LoVo (cell line): Measurements from ENCODE around the gene PLCB2.

Experiments used
- DNase-seq: peaks from one replicate; pipeline ENCODE4 v3.0.0-alpha.2; 2016; ENCODE audit warnings: low spot score

Gene PLCB2

DNA sequence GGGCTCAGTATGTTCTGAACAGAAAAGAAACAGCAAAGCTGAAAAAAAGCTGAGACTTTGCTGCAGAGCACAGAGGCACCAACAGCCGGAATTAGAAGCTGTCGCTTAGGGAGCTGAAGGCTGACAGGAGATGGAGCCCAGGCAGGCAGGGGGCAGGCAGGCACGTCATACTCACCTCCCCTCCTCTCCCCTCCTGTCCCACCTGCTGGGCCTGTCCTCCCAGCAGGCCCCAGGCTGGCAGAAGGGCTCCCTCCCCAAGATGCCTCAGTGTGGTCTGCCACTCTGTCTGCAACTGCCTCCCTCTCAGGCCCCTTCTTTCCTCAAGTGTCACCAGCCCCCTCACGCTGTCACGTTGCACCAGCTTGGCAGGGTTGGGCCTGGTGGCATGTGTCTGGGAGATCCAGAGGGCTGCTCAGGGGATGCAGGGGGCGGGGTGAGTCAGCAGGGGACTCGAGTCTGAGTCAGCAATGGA lies 21.6 kb downstream of the PLCB2 start:
- DNase-seq = no peak

DNA sequence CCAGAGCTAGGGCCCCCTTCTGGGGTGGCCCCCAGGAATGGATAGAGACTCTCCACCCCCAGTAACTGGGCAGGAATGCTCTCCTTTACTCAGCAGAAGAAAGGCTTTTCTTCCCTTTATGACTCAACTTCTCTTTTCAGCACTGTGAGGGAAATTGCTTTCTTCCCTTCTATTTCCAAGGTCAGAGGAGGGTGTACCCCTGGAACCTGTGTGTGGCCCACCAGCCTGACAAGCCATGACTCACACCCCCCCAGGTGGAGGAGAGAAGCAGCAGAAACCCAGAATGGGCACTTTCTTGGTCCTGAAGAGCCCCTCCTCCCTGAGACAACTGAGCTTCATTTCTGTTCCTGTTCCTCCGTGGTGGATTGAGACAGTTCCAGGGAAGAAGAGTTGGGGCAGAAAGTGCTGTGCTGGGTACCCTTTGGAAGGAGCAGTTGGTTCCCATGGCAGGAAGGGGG lies 22.2 kb downstream of the PLCB2 start:
- DNase-seq = no peak

DNA sequence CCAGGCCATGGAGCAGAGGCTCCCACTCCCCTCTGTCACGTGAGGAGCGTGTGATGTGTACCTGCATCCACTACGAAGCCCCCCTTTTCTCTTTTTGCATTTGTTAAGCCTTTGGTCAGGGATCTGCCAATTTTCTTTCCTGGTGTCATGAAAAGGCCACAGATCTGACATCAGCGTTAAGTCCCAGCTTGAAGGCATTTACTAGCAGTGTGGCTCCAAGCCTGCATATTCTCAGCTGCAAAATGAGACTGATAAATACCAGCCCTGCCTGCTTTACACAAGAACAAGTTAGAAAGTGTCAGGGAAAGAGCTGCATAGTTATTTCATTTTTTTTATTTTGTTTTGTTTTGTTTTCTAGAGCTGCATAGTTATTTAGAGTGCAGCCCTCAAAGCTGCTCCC lies 22.6 kb downstream of the PLCB2 start:
- no peak for DNase-seq

DNA sequence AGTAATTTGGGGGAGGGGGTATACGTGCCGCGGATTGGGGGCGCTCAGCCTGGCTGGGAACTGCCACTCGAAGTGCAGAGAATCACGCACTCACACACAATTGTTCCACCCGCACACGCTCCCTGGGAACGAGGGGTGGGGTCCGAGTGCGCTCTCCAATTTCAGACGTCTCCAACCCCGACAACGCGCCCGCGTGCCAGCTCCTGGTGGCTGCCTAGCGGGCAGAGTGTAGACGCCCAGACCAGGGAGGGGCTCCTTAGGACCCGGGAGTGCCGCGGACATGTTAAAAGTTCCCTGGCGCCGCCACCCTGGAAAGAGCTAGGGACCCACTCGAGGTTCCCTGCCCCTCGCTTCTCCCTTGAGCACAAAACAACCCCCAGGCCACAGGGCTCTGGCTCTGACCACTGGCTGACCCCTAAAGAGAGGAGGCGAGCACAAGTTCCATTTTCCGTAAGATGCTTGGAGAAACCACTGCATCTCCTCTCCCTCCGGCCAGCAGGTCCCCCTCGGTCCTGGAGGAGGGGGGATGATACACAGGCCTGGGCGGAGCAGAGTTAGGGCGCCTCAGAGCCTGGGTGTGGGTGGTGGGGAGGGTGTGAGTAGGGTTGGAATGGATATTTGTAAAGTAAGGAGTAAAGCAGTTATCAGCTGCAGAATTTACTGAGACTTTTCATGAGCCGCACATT lies 24.0 kb downstream of the PLCB2 start:
- DNase-seq = no peak

DNA sequence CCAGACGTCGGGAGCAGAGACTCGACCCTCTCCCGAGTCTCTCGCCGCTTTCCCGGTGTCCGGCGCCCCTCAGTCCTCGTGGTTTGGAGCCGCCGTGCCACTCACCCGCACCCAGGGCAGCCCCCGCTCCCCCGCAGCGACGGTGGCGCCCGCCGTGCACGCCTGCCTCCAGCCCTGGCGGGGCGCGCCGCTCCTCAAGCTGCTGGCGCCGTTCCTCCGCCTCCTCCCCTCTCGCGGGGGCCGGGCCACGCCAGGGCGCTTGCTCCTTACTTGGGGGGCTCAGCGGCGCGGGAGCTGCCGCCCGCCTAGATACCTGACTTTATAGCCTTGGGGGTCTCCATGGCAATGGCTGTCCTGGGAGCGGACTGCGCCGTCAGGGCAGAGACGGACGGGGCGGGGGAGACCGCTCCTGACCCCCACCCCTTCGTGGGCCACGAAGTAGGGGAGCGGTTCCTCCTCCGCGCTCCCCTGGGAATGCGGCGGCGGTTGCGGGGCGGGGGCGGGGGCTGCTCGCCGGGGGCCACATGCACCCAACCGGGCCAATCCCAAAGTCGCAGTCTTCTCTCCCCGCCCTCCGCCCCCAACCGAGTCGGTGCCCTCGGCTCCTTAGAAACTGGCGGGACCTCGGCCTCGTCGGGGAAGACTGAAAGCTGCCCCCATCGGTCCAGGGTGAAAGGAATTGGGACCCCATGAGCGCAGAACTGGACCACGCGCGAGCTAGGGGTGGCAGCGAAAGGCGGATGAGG lies 24.7 kb downstream of the PLCB2 start, which contains the start of gene ANKRD63:
Gene ANKRD63 (minus strand): TSS at position 196 of the 746 bp plus-strand sequence. CDS start 478 bp downstream, outside the sequence.
- peak; percentile 29 for DNase-seq

DNA sequence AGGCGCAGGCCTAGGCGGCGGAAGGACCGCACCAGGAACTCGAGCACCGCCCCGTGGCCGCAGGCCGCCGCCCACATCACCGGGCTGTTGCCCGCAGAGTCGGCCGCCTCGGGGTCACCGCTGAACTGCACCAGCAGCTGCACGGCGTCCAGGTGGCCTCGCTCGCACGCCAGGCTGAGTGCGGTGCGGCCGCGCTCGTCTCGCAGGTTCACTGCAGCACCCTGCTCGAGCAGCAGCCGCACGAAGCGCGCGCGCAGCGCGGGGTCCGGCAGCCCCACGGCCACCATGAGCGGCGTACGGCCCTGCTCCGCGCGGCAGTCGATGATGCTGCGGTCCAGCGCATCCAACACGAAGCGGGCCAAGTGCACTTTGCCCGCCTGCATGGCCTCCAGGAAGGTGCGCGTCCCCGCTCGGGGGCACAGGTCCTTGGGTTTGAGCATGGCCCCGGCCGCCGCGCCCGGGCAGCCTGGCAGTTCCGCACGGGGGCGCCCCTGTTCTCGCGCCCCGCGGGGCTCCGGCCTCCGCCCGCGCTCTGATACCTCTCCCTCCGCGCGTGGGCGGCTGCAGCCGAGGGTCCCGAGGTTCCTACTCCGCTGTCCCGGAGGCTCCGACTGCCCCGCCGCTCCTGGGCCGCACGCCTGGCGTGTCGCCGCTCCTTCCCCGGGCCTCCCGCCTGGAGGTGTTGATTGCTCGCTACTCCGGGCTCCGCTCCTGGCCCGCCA lies 25.4 kb downstream of the PLCB2 start:
- peak; percentile 62 for DNase-seq

DNA sequence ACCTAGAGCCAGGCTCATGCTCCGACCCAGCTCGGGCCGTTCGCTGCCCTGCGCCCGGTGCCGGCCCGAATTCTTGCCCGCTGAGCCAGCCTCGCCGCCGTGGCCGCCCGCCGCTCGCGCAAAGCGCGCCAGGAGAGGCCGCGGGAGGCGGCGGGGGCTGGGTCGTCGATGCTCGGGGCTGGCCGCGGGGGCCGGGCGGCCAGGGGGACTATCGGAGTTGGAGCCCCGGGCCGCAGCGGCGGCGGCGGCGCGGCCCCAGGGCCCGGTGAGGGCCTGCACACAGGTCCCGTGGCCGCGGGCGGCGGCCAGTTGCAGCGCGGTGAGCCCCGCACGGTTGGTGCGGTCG lies 26.0 kb downstream of the PLCB2 start:
- no peak for DNase-seq

DNA sequence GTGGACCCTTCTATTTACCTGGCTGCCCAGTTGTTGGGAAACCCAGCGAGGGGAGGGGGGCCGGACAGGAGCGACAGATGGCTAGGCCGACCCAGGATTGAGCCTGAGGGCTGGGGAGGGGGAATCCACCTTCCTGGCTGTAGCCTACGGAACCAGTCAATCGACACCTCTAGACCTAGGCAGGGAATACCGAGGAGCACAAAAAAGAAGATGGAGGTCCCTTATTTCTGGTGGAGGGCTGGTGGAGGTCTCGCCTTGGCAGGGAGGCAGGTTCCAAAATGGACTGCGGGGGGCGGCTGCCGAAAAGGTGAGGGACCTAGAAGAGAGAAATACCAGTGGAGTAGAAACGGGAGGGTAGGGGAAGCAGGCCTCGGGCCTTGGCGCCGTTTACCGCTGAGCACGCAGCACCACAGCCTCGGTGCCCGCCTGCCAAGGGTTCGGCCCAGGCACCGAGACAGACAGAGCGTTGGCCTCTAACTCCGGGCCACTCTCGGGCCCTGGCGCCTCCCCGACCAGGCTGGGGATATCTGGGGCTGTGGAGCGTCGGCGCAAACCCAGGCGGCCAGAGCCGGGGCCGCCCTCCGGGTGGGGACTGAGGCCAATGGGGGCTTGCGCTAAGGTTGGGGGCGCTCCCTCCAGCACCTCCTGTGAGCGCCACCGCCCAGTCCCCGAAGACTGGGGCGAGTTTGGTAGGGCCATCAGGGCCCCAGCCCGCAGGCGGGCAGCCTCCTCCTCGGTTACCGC lies 26.5 kb downstream of the PLCB2 start:
- DNase-seq = no peak

DNA sequence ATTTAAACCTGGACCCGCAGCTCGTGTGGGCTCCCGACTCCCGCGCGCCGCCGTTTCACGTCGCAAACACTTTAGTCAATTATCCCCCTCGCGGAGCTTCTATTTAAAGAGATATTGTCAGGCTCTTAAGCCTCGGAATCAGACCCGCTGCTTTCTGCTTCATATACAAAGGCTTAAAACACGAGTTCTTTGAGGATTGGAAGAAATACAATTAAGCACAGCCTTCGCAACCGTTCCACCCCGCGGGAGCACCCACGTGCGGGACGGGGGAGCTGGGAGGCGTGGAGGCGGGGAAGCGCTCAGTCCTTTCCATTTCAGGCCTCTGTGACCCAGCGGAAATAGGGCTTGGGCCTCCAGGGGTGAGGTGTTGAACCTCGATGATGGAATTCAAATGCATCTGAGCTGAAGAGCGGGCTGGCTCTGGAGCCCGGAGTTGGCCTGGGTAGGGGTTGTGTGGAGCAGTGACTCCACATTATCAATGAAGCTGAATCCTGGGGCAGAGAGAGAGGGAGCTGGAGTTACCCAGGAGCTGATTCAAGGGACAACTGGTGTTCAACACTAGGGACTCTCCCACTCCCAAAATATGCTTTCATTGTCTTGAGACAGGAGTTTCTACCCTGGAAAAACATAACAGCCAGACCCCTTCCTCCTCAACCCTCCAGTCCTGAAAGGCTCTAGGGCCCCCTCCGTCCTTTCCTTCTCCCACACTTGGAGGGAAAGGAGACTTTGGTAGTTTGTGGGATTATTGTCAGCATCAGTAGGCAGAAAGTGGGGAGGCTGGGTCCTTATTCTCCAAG lies 27.3 kb downstream of the PLCB2 start:
- DNase-seq = no peak

DNA sequence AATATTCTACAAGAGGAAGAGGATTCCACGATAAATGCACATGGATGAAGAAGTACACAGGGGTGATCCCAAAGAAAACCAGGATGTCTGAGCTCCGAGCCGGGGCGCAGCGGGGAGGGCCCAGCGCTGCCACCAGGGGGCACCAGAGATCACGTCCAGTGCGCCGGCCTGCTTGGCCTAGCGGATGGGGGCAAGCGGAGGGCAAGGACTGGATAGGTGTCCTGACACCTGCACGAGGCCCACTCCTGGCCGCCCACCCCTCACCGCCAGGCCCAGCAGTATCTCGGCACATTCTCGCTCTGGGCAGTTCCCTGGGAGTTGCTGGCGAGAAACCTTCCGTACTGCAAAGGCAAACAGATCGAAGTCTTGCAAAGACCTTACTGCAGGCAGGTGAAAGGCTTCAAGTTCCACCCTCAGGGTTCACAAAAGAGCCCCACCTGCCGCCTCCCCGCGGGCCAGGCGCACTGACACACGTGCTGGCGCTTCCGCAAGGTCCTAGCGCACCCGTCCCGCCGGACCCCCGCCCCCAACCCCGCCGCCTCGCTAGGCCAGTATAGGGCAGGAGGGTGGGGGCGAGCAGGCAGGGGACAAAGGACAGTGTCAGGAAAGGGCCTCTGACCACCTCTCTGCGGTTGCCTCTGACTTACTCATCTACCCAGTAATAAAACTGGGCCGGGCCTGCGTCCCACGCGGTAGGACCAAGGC lies 28.1 kb downstream of the PLCB2 start:
- peak; percentile 76 for DNase-seq

DNA sequence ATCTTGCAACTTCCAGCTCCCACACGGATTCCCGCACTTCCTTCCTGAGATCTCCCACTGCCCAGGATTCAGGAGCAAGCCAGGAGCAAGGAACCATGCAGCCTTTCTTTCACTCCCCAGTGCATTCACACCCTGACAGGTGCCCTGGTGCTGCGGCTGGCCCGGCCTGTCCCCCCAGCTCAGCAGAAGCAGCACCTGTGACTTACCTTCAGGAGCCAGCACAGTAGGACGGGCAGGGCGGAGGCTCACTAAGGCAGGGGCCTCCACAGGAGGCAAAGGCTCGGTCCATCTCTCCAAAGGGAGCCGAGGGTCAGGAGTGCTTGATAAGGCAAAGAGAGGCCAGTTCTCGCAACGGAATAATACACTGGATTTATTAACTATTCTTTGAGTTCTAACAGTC lies 29.7 kb downstream of the PLCB2 start:
- no peak for DNase-seq

DNA sequence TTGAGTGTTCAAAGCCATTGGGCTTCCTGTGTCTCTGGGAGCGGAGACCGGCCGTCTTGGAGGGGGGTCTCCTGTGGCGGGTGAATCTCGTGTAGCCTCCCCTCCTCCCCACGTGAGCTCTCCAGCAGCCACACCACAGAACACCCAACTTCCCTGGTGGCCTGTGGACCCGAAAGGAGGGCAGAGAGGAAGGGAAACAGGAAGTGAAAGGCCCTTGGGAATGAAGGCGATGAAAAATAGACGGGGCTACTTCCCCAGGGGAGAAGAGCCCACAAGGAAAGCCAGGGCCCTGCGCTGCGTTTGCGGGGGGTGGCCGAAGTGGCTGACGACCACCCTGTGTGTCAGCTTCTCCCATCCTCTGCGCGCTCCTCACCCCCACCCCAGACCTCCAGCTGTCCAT lies 30.3 kb downstream of the PLCB2 start:
- no peak for DNase-seq

DNA sequence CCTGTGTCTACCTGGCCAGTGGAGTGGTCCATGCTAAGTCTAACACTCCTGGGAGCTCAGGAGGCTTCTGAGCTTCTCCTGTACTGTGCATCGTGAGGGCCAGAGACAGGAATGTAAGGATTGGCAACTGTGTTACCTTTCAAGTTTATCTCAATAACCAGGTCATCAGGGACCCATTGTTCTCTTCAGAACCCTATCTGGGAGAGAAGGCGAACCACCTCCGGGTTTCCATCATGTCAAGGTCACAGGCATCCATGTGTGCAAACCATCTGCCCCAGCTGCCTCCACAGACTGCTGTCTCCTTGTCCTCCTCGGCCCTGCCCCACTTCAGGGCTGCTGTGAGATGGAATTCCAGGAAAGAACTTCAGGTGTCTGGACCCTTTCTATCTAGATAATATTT lies 30.8 kb downstream of the PLCB2 start:
- DNase-seq = no peak

DNA sequence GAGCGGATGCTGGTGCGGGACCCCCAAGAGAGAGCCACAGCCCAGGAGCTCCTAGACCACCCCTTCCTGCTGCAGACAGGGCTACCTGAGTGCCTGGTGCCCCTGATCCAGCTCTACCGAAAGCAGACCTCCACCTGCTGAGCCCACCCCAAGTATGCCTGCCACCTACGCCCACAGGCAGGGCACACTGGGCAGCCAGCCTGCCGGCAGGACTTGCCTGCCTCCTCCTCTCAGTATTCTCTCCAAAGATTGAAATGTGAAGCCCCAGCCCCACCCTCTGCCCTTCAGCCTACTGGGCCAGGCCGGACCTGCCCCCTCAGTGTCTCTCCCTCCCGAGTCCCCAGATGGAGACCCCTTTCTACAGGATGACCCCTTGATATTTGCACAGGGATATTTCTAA lies 31.8 kb downstream of the PLCB2 start:
- no peak for DNase-seq

DNA sequence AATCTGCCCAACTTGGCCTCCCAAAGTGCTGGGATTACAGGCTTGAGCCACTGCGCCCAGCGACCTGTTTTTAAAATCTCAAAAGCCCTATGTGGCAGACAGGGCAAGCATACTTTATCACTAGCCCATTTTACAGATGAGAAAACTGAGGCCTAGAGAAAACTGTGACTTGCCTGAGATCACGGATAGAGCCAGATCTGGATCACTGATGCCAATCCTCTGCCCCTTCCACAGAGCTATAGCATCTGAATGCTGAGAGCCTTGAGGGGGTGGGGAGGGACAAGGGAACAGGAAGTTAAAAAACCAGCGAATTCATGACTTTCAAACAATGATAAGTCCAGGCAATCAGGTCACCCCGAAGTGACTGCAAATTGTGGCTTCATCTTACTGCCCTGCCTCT lies 32.2 kb downstream of the PLCB2 start:
- DNase-seq = no peak

DNA sequence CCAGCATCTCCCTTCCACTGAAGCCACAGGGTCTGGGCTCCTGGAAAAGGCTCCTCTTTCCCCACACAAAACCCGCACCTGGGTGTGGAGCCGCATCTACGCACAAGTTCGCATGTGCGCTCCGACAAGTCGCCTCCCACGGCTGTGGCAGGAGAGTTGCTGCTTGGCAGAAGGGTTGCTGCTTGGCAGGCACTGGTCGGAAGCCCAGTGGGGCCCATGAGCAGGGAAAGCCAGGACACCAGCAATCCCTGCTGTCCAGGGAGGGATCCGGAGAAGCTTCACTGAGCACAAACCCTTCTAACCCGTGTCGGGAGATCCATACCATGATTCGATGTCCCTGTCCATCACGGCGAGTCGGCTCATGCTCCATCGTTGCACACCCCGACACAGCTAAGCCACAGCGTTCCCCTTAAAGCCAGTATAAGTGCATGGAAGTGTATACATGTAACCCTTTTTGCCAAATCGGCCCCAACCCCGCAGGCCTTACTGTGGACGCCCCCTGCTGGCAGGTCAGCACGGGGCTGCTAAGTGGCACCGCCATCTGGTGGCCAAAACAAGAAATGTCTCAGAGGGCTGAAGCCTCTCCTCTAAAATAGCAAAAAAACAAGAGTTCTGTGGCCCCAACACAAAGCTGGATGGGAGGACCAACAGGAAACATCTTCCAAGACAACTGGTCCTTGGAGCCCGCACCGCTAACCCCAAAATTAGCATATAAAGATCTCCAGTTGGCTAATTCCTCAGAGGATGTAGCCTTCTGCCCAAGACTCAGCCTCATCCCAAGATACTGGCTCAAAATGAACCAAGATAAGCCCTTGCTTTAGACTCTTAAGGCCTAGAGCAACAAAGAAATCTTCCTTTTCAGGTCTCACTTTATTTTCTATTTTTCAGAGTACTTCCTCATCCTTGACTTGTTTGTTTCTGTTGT lies 33.1 kb downstream of the PLCB2 start:
- peak; percentile 84 for DNase-seq

DNA sequence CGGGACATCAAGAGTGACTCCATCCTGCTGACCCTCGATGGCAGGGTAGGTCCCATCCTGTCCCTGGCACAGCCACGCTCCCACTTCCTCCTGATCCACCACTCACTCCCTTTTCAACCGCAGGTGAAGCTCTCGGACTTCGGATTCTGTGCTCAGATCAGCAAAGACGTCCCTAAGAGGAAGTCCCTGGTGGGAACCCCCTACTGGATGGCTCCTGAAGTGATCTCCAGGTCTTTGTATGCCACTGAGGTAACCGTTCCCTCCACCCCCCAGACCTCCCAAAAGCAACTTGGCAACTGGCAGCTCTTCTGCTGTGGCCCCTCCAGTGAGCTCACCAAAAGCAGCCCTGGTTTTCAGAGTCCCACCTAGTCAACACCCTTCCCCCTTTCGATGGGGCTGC lies 34.3 kb downstream of the PLCB2 start:
- no peak for DNase-seq

DNA sequence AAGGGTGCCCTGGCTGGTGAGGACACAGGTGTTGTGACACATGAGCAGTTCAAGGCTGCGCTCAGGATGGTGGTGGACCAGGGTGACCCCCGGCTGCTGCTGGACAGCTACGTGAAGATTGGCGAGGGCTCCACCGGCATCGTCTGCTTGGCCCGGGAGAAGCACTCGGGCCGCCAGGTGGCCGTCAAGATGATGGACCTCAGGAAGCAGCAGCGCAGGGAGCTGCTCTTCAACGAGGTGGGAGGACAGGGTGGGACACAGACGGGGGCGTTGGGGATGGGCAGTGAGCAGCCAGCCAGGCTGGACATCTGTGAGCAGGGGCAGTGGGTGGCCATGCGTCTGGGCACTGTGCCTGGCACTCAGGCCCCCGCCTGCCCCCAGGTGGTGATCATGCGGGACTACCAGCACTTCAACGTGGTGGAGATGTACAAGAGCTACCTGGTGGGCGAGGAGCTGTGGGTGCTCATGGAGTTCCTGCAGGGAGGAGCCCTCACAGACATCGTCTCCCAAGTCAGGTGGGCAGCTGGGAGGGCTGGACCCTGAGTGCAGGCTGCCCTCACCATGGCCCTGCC lies 35.2 kb downstream of the PLCB2 start:
- no peak for DNase-seq
